Mucosa of stomach (tissue), 1 donor: Measurements from ENCODE around the gene SPG21.

Experiments
- H3K27me3 ChIP-seq: one replicate; pipeline ENCODE4 v1.7.0; 2013; ENCODE audit warnings: mild to moderate bottlenecking, low read length; ENCODE audit not compliant: control insufficient read depth, insufficient read depth
- H3K36me3 ChIP-seq: one replicate; pipeline ENCODE4 v1.7.0; 2013; ENCODE audit warnings: low read length; ENCODE audit not compliant: control insufficient read depth, insufficient read depth
- H3K4me1 ChIP-seq: one replicate; pipeline ENCODE4 v1.7.0; 2013; ENCODE audit warnings: mild to moderate bottlenecking, low read length; ENCODE audit not compliant: control insufficient read depth, insufficient read depth
- H3K4me3 ChIP-seq: one replicate; pipeline ENCODE4 v1.7.0; 2013; ENCODE audit warnings: low read length
- H3K9ac ChIP-seq: one replicate; pipeline ENCODE4 v1.7.0; 2013; ENCODE audit warnings: mild to moderate bottlenecking, low read length, moderate library complexity
- H3K9me3 ChIP-seq: one replicate; pipeline ENCODE4 v1.7.0; 2013; ENCODE audit warnings: mild to moderate bottlenecking, low read length, moderate library complexity; ENCODE audit not compliant: control insufficient read depth
- donor health status: Pancreatic carcinoma.

The SPG21 gene

GRCh38 chr15:64985366-64986033 lies 4.2 kb downstream of the SPG21 start:
- H3K4me3 ChIP-seq = no peak overlapping the region
- H3K9me3 ChIP-seq = no peaks in the 10 kb centered on the region
- H3K36me3 ChIP-seq = no peaks in the 10 kb centered on the region
- H3K9ac ChIP-seq = no peak overlapping the region
- H3K27me3 ChIP-seq = no peaks in the 10 kb centered on the region
- H3K4me1 ChIP-seq = peaks cover 18% of the 10 kb centered on the region

- Histone ChIP-seq H3K4me3 (no peak overlapping the region), H3K4me1 (peaks cover 14% of the 10 kb centered on the region), H3K36me3 (no peaks in the 10 kb centered on the region), H3K9ac (no peak overlapping the region), H3K9me3 (no peaks in the 10 kb centered on the region), H3K27me3 (no peaks in the 10 kb centered on the region)
Observed at GRCh38 chr15:64982472-64982871, 7.2 kb downstream of the SPG21 start.

- Histone ChIP-seq H3K9me3 (no peaks in the 10 kb centered on the region), H3K36me3 (no peaks in the 10 kb centered on the region), H3K27me3 (no peaks in the 10 kb centered on the region), H3K9ac (no peak overlapping the region), H3K4me1 (peaks cover 14% of the 10 kb centered on the region), H3K4me3 (no peak overlapping the region)
Observed at GRCh38 chr15:64981812-64982431, 7.8 kb downstream of the SPG21 start.

DNA sequence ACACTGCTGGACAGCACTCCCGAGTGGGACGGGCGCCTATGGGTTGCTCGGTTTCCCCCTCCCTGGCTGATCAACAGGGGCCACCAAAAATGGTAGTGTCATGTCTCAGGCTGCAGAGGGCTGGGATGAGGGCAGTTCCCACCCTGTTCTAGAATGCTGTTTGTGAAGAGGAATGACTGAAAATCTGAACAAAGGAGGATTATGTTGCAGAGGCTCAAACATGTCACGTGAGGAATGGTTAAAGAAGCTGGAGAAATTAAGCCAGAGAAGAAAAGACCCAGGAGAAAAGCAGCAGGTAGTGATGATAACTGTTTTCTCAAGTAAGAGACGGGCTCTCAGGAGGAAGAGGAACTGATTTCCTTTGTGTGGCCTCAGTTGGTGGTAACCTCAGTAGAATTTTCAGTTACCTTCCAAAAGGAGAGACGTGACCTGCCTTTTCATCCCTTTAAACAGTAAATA lies 10.4 kb downstream of the SPG21 start:
- Histone ChIP-seq H3K36me3 (no peaks in the 10 kb centered on the region), H3K9ac (no peak overlapping the region), H3K4me3 (no peak overlapping the region), H3K27me3 (no peaks in the 10 kb centered on the region), H3K4me1 (no peaks in the 10 kb centered on the region), H3K9me3 (no peaks in the 10 kb centered on the region)

GRCh38 chr15:64975390-64975789 lies 14.3 kb downstream of the SPG21 start:
- Histone ChIP-seq H3K36me3 (no peaks in the 10 kb centered on the region), H3K4me1 (no peaks in the 10 kb centered on the region), H3K27me3 (no peaks in the 10 kb centered on the region), H3K4me3 (no peak overlapping the region), H3K9ac (no peak overlapping the region), H3K9me3 (no peaks in the 10 kb centered on the region)

GRCh38 chr15:64970698-64971097 lies 19.0 kb downstream of the SPG21 start:
- Histone ChIP-seq H3K4me3 (no peak overlapping the region), H3K36me3 (no peaks in the 10 kb centered on the region), H3K27me3 (no peaks in the 10 kb centered on the region), H3K9me3 (no peaks in the 10 kb centered on the region), H3K9ac (no peak overlapping the region), H3K4me1 (no peaks in the 10 kb centered on the region)

GRCh38 chr15:64969401-64969800 lies 20.3 kb downstream of the SPG21 start:
- no peak overlapping the region for H3K9ac ChIP-seq
- H3K4me1 ChIP-seq = no peaks in the 10 kb centered on the region
- H3K9me3 ChIP-seq = no peaks in the 10 kb centered on the region
- H3K4me3 ChIP-seq = no peak overlapping the region
- H3K27me3 ChIP-seq = no peaks in the 10 kb centered on the region
- H3K36me3 ChIP-seq = no peaks in the 10 kb centered on the region

DNA sequence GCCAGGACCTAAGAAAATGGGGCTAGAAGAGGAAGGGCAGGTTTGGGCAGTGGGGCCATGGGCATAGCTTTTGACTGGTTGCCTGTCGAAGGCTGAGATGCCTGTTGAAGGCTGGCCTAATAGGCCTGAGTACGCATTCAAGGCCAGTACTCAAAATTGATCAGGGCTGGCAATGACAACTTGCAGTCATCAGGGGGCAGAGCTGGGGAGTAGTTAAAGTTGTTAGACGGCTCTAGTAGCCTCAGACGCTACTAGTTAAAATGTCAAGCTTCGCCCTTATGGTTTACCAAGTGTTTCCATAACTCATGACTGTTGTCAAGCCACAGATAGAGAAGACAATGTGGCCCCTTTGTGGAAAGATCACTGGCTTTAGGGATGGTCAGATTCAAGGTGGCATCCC lies 28.7 kb downstream of the SPG21 start:
- no peak overlapping the region for H3K9ac ChIP-seq
- H3K36me3 ChIP-seq = no peaks in the 10 kb centered on the region
- H3K4me3 ChIP-seq = no peak overlapping the region
- H3K27me3 ChIP-seq = no peaks in the 10 kb centered on the region
- H3K9me3 ChIP-seq = no peaks in the 10 kb centered on the region
- H3K4me1 ChIP-seq = no peaks in the 10 kb centered on the region

GRCh38 chr15:64960153-64960552 lies 29.6 kb downstream of the SPG21 start:
- no peaks in the 10 kb centered on the region for H3K9me3 ChIP-seq

GRCh38 chr15:64959128-64959527 lies 30.6 kb downstream of the SPG21 start:
- no peaks in the 10 kb centered on the region for H3K4me1 ChIP-seq
- H3K36me3 ChIP-seq = peaks cover 11% of the 10 kb centered on the region
- no peak overlapping the region for H3K4me3 ChIP-seq
- H3K9ac ChIP-seq = no peak overlapping the region
- H3K27me3 ChIP-seq = no peaks in the 10 kb centered on the region
- H3K9me3 ChIP-seq = no peaks in the 10 kb centered on the region

More at GRCh38 chr15:64960153-64960552, 29.6 kb downstream of the SPG21 start:
- Histone ChIP-seq H3K4me3 (no peak overlapping the region), H3K27me3 (no peaks in the 10 kb centered on the region), H3K9ac (no peak overlapping the region), H3K36me3 (peaks cover 8% of the 10 kb centered on the region), H3K4me1 (no peaks in the 10 kb centered on the region)

DNA sequence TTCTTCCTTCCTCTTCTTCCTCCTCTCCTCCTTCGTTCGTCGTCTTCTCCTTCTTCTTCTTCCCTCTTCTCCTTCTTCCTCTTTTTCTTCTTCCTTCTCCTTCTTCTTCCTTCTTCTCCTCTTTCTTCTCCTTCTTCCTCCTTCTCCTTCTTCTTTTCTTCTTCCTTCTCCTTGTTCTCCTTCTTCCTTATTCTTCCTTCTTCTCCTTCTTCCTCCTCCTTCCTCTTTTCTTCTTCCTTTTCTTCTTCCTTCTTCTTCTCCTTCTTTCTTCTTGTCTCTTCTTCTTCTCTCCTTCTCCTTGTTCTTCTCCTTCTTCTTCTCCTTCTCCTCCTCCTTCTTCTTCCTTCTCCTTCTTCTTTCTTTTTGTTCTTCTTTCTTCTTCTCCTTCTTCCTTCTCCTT lies 35.3 kb downstream of the SPG21 start:
- Histone ChIP-seq H3K36me3 (peaks cover 11% of the 10 kb centered on the region), H3K4me3 (no peak overlapping the region), H3K4me1 (no peaks in the 10 kb centered on the region), H3K9me3 (no peaks in the 10 kb centered on the region), H3K27me3 (no peaks in the 10 kb centered on the region), H3K9ac (no peak overlapping the region)

DNA sequence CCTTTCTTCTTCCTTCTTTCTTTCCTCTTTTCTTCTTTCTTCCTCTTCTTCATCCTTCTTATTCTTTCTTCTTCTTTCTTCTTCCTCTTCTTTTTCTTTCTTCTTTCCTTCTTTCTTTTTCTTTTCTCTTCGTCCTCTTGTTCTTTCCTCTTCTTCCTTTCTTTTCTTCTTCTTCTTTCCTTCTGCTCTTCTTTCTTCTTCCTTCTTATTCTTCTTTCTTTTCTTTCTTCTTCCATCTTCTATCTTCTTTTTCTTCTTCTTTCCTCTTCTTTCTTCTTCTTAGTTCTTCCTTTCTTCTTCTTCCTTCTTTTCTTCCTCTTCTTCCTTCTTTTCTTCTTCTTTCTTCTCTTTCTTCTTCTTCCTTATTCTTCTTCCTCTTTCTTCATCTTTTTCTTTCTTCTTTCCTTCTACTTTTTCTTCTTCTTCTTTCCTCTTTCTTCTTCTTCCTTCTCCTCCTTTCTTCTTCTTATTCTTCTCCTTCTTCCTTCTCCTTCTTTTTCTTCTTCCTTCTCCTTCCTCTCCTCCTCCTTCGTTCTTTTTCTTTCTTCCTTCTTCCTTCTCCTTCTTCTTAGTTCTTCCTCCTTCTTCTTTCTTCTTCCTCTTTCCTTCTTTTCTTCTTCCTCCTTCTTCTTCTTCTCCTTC lies 37.8 kb downstream of the SPG21 start:
- Histone ChIP-seq H3K9ac (no peak overlapping the region), H3K4me1 (no peaks in the 10 kb centered on the region), H3K27me3 (no peaks in the 10 kb centered on the region), H3K4me3 (no peak overlapping the region), H3K9me3 (no peaks in the 10 kb centered on the region), H3K36me3 (peaks cover 11% of the 10 kb centered on the region)
